Sigmoid colon (tissue), 7 donors: ENCODE data around the gene USP4. TPM values are rescaled to one million over a fixed set of nuclear protein-coding genes. Genes with fewer than 3 reads are reported as not detected.
A peak's percentile ranks its signal among the peaks of the same experiment; 100 is the strongest.

Experiments used
- DNase-seq: peaks from one replicate; pipeline ENCODE4 v3.0.0-alpha.2; 2019
- H3K27ac ChIP-seq, 4 donors: fragments of 200-600 bp; sonication (generic); one replicate each; pipeline ENCODE4 v1.5.1; 2016 to 2019; ENCODE audit warnings: mild to moderate bottlenecking in 1 of 4
- H3K27me3 ChIP-seq, 3 donors: fragments of 200-600 bp; sonication (generic); one replicate each; pipeline ENCODE4 v1.5.1; 2019; ENCODE audit warnings: mild to moderate bottlenecking in 1 of 3
- H3K36me3 ChIP-seq, 4 donors: fragments of 200-600 bp; sonication (generic); one replicate each; pipeline ENCODE4 v1.5.1; 2016 to 2019
- H3K4me1 ChIP-seq, 4 donors: fragments of 200-600 bp; sonication (generic); one replicate each; pipeline ENCODE4 v1.5.1; 2017 to 2019
- H3K4me3 ChIP-seq, 4 donors: fragments of 200-600 bp; sonication (generic); one replicate each; pipeline ENCODE4 v1.5.1; 2017 to 2019; ENCODE audit warnings: mild to moderate bottlenecking in 2 of 4, moderate library complexity in 1 of 4
- H3K9me3 ChIP-seq, 4 donors: fragments of 200-600 bp in 3 of 4; sonication (generic) in 3 of 4; one replicate each; pipeline versions ENCODE4 v1.5.1 to v1.6.1; 2013 to 2019
- EP300 ChIP-seq, 4 donors: sonication (generic); formaldehyde crosslinking; IDR thresholded peaks; one replicate each; pipeline ENCODE4 v1.6.1; 2017; ENCODE audit warnings: antibody characterized with exemption in 4 of 4
- POLR2A ChIP-seq, 2 donors: fragments of 450-650 bp; IDR thresholded peaks; one replicate each; pipeline ENCODE4 v1.6.1; 2016; ENCODE audit warnings: antibody characterized with exemption in 2 of 2, mild to moderate bottlenecking in 2 of 2, moderate library complexity in 2 of 2
- POLR2AphosphoS5 ChIP-seq, 4 donors: sonication (generic); formaldehyde crosslinking; IDR thresholded peaks; one replicate each; pipeline ENCODE4 v1.6.1; 2017; ENCODE audit warnings: antibody characterized with exemption in 4 of 4
- WGBS, 2 donors: extraction: QIAGEN DNeasy Blood & Tissue Kit; methylation state at CpG; one replicate each; pipeline ENCODE4 v1.1.7; 2013; 5-methylcytosine and 5-hydroxymethylcytosine counted together
- intact Hi-C: fragments of 100-400 bp; cut with DNase I; formaldehyde crosslinking; loops from one replicate; pipeline ENCODE4 v1.15.1; 2023
- polyA plus RNA-seq, 3 donors: library from polyadenylated mRNA; stranded (reverse); fragments of 200-250 nt; gene quantifications; one replicate each; pipeline ENCODE4 v1.2.3, GENCODE V29; 2013
- total RNA-seq, 4 donors: library from RNA; depleted of rRNA; stranded (reverse); fragments of >200 nt; gene quantifications; one replicate each; pipeline ENCODE4 v1.1.0, GENCODE V29; 2016
- TF ChIP-seq, protein P1 (sequence below), 4 experiments: fragments of 450-650 bp in 3 of 4; fragments of 200-600 bp in 1 of 4; IDR thresholded peaks; one replicate each; pipeline ENCODE4 v1.5.1; 2016 to 2019; ENCODE audit warnings: antibody characterized with exemption in 4 of 4, mild to moderate bottlenecking in 3 of 4, moderate library complexity in 2 of 4
- donor health status: healthy with polysubstance abuse.
- donor health status: Bipolar disorder and iron deficiency.
- donor health status: healthy.

USP4 gene
- total and polyA plus RNA-seq, 7 donors, result 16.3 to 31.9 (median 22.2) TPM

DNA sequence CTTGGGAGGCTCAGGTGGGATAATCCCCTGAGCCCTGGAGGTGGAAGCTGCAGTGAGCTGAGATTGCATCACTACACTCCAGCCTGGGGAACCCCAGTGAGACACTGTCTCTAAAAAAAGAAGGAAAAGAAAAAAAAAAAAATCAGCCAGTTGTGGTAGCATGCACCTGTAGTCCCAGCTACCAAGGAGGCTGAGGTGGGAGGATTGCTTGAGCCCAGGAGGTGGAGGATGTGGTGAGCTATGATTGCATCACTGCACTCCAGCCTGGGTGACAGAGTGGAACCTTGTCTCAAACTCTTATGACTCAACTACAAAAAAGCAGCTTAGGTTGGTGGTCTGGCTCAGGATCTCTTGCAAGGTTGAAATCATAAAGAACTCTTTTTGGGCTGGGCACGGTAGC lies 37.6 kb upstream of the USP4 start:
- H3K4me3 ChIP-seq, result no peak overlapping the region
- H3K9me3 ChIP-seq, result no peaks in the 10 kb centered on the region
- intact Hi-C loops, result no loop called here
- no peaks in the 10 kb centered on the region for H3K27me3 ChIP-seq
- DNase-seq, result no peak
- peaks cover 0 to 43% (median 12%) of the 10 kb centered on the region in 4 donors for H3K4me1 ChIP-seq
- WGBS, 2 donors, result 89 to 93% methylated on average over 1 of the region's 1 CpG
- H3K27ac ChIP-seq, result no peak overlapping the region
- TF ChIP-seq EP300 (IDR thresholded peaks at IDR 0.05) (no peak), POLR2AphosphoS5 (IDR thresholded peaks at IDR 0.05) (no peak), POLR2A (IDR thresholded peaks at IDR 0.05) (no peak)
- TF ChIP-seq, protein P1, sequence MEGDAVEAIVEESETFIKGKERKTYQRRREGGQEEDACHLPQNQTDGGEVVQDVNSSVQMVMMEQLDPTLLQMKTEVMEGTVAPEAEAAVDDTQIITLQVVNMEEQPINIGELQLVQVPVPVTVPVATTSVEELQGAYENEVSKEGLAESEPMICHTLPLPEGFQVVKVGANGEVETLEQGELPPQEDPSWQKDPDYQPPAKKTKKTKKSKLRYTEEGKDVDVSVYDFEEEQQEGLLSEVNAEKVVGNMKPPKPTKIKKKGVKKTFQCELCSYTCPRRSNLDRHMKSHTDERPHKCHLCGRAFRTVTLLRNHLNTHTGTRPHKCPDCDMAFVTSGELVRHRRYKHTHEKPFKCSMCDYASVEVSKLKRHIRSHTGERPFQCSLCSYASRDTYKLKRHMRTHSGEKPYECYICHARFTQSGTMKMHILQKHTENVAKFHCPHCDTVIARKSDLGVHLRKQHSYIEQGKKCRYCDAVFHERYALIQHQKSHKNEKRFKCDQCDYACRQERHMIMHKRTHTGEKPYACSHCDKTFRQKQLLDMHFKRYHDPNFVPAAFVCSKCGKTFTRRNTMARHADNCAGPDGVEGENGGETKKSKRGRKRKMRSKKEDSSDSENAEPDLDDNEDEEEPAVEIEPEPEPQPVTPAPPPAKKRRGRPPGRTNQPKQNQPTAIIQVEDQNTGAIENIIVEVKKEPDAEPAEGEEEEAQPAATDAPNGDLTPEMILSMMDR (IDR thresholded peaks at IDR 0.05), result no peak
- peaks cover 10 to 30% (median 27%) of the 10 kb centered on the region in 4 donors for H3K36me3 ChIP-seq

DNA sequence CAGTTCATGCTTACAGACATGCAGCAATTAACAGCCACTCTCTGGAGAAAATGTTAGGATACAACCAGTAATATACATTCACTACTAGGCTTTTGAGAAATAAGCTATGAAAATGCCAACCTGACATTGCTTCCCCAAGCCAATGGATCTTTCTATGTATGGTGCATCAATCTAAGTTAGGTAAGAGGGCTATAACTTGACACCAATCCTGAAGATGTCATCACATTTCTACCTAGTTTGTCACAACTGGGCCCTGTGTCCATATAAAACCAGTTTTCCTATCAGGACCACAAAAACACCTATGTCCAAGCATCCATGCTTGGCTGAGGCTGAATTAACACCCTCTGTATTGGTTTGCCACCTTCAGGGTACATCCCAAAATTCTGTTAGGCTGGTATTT lies 32.1 kb upstream of the USP4 start:
- Histone ChIP-seq H3K27me3 (no peaks in the 10 kb centered on the region), H3K4me3 (no peak overlapping the region), H3K36me3 (peaks cover 21 to 66% (median 42%) of the 10 kb centered on the region in 4 donors), H3K4me1 (peaks cover 0 to 16% (median 13%) of the 10 kb centered on the region in 4 donors), H3K9me3 (no peaks in the 10 kb centered on the region), H3K27ac (no peak overlapping the region)
- intact Hi-C loops, result no loop called here
- no peak for TF ChIP-seq POLR2AphosphoS5 (IDR thresholded peaks at IDR 0.05)
- TF ChIP-seq EP300 (IDR thresholded peaks at IDR 0.05), result no peak
- no peak for TF ChIP-seq POLR2A (IDR thresholded peaks at IDR 0.05)
- TF ChIP-seq, protein P1 (IDR thresholded peaks at IDR 0.05), result no peak
- DNase-seq, result no peak

- intact Hi-C loops, result no loop called here
- Histone ChIP-seq H3K9me3 (no peaks in the 10 kb centered on the region), H3K36me3 (peaks cover 21 to 78% (median 54%) of the 10 kb centered on the region in 4 donors), H3K4me1 (peaks cover 0 to 14% (median 12%) of the 10 kb centered on the region in 4 donors), H3K4me3 (no peak overlapping the region), H3K27me3 (no peaks in the 10 kb centered on the region), H3K27ac (peak overlapping the region in 1 of 4 donors; percentile 34)
- WGBS, 2 donors, result 88 to 93% methylated on average over 6 of the region's 6 CpGs
- TF ChIP-seq EP300 (IDR thresholded peaks at IDR 0.05), result no peak
- no peak for TF ChIP-seq POLR2A (IDR thresholded peaks at IDR 0.05)
- no peak for TF ChIP-seq POLR2AphosphoS5 (IDR thresholded peaks at IDR 0.05)
- TF ChIP-seq, protein P1 (IDR thresholded peaks at IDR 0.05), result no peak
- no peak for DNase-seq
Observed at GRCh38 chr3:49370585-49371290, 30.9 kb upstream of the USP4 start.

- TF ChIP-seq POLR2A (IDR thresholded peaks at IDR 0.05) (no peak), POLR2AphosphoS5 (IDR thresholded peaks at IDR 0.05) (no peak), EP300 (IDR thresholded peaks at IDR 0.05) (no peak)
- TF ChIP-seq, protein P1 (IDR thresholded peaks at IDR 0.05), result no peak
- 80 to 84% methylated on average over 3 of the region's 3 CpGs for WGBS, 2 donors
Observed at GRCh38 chr3:49362561-49362960, 22.7 kb upstream of the USP4 start.

More at GRCh38 chr3:49362561-49362960, 22.7 kb upstream of the USP4 start:
- no peak overlapping the region for H3K27ac ChIP-seq
- DNase-seq, result no peak
- H3K36me3 ChIP-seq, result peaks cover 9 to 84% (median 51%) of the 10 kb centered on the region in 4 donors
- H3K4me3 ChIP-seq, result no peak overlapping the region
- peaks cover 0 to 12% (median 10%) of the 10 kb centered on the region in 4 donors for H3K4me1 ChIP-seq
- intact Hi-C loops, result no loop called here
- no peaks in the 10 kb centered on the region for H3K9me3 ChIP-seq
- no peaks in the 10 kb centered on the region for H3K27me3 ChIP-seq
